HG02852 (cell line): ENCODE data around the gene S100A8.

ENCODE experiments used
- ATAC-seq: cut with Tn5 transposase; IDR thresholded peaks from one replicate; pipeline ENCODE4 v1.9.1; 2021; ENCODE audit warnings: mild to moderate bottlenecking, moderate library complexity; ENCODE audit not compliant: unreplicated experiment

S100A8 gene

DNA sequence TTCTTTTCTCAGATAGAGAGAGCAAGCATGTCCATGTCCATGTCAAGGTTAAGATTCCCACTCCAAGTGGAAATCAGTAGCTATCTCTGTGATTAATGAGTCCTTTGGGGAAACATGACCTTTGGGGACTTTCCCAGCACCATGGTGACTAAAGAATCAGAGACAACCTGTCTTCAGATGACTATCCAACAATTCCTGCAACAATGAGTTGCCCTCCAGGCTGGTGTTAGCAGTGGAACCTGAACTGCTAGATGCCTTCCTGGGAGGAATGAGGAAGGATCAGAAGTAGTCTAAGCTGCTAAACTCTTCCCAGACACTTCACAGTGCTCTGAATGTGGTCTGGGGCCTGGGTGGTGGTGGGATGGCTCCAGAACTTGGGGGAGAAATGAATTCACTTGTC lies 26.7 kb downstream of the S100A8 start:
- ATAC-seq = no peak

DNA sequence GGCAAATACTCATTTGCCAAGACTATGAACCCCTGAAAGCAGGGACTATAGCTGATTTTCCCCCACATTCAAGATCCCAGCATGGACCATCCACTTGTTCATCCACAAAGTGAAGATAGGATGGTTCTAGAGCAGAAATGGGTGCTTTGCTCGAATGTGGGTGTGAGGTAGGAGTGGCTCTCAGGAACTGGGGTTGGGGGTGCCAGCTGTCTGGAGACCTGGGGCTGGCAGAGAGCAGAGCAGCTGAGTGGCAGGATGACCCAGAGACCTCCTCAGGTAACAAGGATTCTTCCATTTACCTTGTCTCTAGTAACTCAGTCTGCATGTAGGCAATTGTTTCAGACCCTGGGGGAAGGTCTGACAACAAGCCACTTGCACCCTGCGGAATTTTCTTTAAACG lies 27.2 kb downstream of the S100A8 start:
- ATAC-seq = no peak

GRCh38 chr1:153362187-153362775 lies 28.6 kb downstream of the S100A8 start:
- no peak for ATAC-seq

GRCh38 chr1:153361480-153362109 lies 29.3 kb downstream of the S100A8 start:
- ATAC-seq = no peak

GRCh38 chr1:153360592-153361479 lies 30.0 kb downstream of the S100A8 start:
- ATAC-seq = no peak

DNA sequence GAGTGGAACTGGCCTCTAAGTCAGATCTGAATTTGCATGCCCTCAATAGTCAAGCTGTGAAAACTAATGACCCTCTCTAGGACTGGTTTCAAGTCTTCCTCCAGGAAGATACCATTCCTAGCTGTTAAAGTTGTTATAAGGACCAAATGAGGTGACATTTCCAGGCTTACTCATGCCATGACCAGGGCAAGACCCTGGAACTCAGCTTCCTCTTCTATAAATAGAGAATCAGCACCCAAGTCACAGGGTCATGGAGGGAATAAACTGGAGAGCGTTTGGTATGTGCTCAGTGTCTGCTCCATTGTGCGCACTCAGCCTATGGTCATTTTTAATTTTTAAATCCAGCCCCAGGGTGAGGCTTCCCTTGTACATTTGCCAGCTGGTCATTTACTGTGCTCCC lies 30.7 kb downstream of the S100A8 start:
- ATAC-seq = no peak

DNA sequence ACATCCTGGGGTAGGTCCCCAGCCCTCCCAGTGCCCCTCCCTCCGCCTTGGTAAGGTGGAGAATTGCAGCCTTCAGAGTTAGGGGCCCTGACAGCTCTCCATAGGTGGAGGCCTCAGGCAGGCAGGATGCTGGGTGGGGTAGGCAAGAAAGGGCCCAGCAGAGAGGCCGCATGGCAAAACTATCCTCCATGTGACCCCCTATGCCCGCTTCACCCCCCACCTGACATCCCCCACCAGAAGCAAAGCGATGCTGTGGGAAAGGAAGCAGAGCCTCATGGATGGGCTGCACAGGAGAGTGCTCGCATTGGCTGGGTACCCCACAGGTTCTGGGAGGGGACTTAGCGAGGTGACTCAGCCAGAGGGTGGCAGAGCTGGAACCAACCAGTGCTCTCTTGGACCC lies 31.6 kb downstream of the S100A8 start:
- ATAC-seq = no peak

DNA sequence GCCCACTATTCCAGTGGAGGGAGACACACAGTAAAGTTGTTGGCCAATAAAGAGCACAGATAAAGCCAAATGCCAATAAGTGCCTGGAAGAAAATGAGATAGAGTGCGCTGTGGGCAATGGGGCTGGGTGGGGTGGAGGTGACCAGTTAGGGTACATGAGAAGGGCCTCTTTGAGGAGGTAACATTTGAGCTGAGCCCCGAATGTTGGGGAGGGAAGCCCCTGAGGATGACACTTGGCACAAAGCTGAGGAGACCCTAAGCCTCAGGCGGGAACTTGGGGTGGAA lies 32.2 kb downstream of the S100A8 start:
- ATAC-seq = no peak

GRCh38 chr1:153357853-153358690 lies 32.8 kb downstream of the S100A8 start, which contains the start of gene S100A9:
S100A9 (plus strand) TSS chr1:153357854; CDS start chr1:153358284, 430 bp downstream.
- no peak for ATAC-seq

DNA sequence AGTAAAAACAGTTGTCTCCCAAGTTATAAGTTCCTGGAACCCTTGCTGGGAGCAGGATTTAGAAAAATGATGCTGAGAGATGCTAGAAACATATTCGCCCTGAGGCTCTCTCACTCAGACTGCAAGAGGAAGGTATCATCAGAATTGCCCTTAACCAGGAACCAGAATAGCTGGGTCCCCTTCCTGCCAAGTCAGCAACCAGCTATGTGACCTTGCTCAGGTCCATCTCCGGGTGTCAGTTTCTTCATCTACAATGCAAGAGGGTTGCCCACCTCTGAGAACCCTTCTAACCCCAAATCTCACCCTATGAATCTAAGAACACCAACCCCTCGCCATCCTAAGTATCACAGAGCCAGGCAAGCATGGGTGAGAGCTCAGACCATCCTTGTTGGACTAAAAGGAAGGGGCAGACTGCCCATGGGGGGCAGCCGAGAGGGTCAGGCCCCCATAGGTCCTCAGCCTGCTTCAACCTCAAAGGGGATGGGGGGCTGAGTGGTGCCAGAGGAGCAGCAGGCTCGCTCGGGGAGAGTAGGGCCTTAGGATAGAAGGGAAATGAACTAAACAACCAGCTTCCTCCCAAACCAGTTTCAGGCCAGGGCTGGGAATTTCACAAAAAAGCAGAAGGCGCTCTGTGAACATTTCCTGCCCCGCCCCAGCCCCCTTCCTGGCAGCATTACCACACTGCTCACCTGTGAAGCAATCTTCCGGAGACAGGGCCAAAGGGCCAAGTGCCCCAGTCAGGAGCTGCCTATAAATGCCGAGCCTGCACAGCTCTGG lies 33.6 kb downstream of the S100A8 start:
- no peak for ATAC-seq

- ATAC-seq = no peak
Observed at GRCh38 chr1:153356392-153357075, 34.3 kb downstream of the S100A8 start.

GRCh38 chr1:153355445-153356071 lies 35.3 kb downstream of the S100A8 start:
- ATAC-seq = no peak

DNA sequence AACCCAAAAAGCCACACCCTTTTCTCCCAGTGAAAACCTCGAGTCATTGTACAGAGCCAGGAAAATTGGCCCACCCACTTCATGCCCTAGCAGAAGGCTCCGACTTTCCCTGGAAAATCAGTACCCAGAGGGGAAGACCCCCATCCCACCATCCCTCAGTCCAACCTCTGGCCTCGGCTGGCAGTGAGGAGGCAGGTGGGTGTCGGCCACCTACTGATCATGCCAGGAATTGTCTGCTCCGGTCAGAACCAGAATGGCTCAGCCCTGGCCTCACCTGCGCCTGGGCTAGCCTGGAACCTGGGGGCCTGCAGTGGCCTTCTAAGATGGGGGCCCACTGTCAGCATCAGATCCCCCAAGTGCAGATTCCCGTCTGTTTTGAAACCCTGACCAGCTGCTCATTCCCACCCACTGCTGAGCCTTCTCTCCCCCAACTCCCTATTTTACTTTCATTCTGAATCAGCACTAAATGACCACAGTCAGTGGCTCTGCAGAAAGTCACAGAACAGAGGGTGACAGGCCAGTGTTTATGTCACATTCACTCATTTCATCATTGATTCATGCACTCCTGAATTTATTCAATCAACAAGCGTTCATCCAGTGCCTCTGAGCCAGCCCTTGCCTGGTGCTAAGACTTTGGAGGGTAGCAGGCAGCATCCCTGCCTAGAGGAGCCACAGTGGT lies 36.2 kb downstream of the S100A8 start:
- no peak for ATAC-seq

GRCh38 chr1:153353226-153353947 lies 37.5 kb downstream of the S100A8 start:
- ATAC-seq = no peak

- ATAC-seq = peak; percentile 46
Observed at GRCh38 chr1:153352523-153352922, 38.4 kb downstream of the S100A8 start.

- ATAC-seq = no peak
Observed at GRCh38 chr1:153350321-153350957, 40.4 kb downstream of the S100A8 start.
